ENCODE results near the gene PAX2. TPM values are rescaled to one million over a fixed set of nuclear protein-coding genes. Genes with fewer than 3 reads are reported as not detected.

PAX2 gene
- total RNA-seq, 1 experiment from 2014 or later, result not detected

DNA sequence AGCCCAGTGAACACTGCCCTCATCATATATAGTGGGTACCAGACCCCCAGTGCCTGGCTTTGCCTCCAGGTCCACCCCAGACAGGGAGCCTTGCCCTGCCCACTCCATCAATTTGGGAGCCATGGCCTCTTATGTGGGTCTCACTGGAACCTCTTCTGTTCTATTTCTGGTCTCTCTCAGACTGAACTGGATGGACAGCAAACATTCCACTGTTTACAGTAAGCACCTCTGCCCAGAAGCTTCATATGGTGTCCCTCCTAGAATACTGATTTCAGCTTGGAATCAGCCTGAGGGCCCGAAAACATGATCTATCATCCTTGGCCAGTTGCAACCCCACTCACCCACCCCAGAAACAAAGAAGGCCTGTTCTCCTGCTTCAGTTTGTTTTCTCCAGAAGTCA, 86.4 kb downstream of the PAX2 start:
- H3K4me3 Mint-ChIP-seq, result no peak overlapping the region
- H4K5ac ChIP-seq (ENCODE audit: insufficient read length, low read depth, low read length), result no peak overlapping the region
- no CpG with 5 or more reads among the region's 1 CpG for WGBS (ENCODE audit: extremely low coverage, insufficient read length, low lambda C conversion rate)
- H3K27me3 Mint-ChIP-seq (ENCODE audit: low read depth), result no peaks in the 10 kb centered on the region
- H2BK20ac ChIP-seq (ENCODE audit: low read depth, low read length, poor library complexity, severe bottlenecking), result no peak overlapping the region
- no peak overlapping the region for H4K8ac ChIP-seq (replicated peaks; ENCODE audit: insufficient read length, low read depth, low read length)
- no peaks in the 10 kb centered on the region for H3K79me2 ChIP-seq (ENCODE audit: insufficient read depth, low read length)
- peaks cover 76% of the 10 kb centered on the region for H3K27me3 ChIP-seq (ENCODE audit: insufficient read depth, low read length)
- H3T11ph ChIP-seq (ENCODE audit: low read length), result no peak overlapping the region
- H3K4me1 ChIP-seq (ENCODE audit: insufficient read depth, low read length), result no peaks in the 10 kb centered on the region
- H3K9me3 Mint-ChIP-seq, result peaks cover 0 to 4% of the 10 kb centered on the region in 2 experiments; a peak in 2 of 5 replicates
- no peak overlapping the region for H2BK120ac ChIP-seq (ENCODE audit: low read depth, low read length, poor library complexity, severe bottlenecking)
- H3K27ac ChIP-seq (ENCODE audit: insufficient read length, low read depth, low read length), result no peak overlapping the region
- no peak overlapping the region for H3K9ac ChIP-seq (ENCODE audit: extremely low read depth, insufficient read length, low read length)
- no peak overlapping the region for H2AFZ ChIP-seq (ENCODE audit: low read length)
- H3K14ac ChIP-seq (ENCODE audit: insufficient read depth, low read length), result no peak overlapping the region
- no peak overlapping the region for H3K23ac ChIP-seq (ENCODE audit: insufficient read length, low read depth, low read length)
- H3K4me2 ChIP-seq (ENCODE audit: insufficient read depth, insufficient read length, low read length), result no peak overlapping the region
- TF ChIP-seq, protein P1, sequence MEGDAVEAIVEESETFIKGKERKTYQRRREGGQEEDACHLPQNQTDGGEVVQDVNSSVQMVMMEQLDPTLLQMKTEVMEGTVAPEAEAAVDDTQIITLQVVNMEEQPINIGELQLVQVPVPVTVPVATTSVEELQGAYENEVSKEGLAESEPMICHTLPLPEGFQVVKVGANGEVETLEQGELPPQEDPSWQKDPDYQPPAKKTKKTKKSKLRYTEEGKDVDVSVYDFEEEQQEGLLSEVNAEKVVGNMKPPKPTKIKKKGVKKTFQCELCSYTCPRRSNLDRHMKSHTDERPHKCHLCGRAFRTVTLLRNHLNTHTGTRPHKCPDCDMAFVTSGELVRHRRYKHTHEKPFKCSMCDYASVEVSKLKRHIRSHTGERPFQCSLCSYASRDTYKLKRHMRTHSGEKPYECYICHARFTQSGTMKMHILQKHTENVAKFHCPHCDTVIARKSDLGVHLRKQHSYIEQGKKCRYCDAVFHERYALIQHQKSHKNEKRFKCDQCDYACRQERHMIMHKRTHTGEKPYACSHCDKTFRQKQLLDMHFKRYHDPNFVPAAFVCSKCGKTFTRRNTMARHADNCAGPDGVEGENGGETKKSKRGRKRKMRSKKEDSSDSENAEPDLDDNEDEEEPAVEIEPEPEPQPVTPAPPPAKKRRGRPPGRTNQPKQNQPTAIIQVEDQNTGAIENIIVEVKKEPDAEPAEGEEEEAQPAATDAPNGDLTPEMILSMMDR (conservative IDR thresholded peaks at IDR 0.05), result no peak
- peaks cover 16% of the 10 kb centered on the region for H3K23me2 ChIP-seq (ENCODE audit: insufficient read length, low read depth, low read length, poor library complexity, severe bottlenecking)
- H3K79me1 ChIP-seq (ENCODE audit: insufficient read depth, low read depth, low read length, poor library complexity, severe bottlenecking), result no peaks in the 10 kb centered on the region
- no peak for DNase-seq
- H3K18ac ChIP-seq (ENCODE audit: insufficient read length, low read depth, low read length), result no peak overlapping the region
- H4K91ac ChIP-seq (ENCODE audit: insufficient read length, low read depth, low read length), result no peak overlapping the region
- H3K56ac ChIP-seq (ENCODE audit: insufficient read length, low read depth, low read length), result no peak overlapping the region
- no peak overlapping the region for H3K4ac ChIP-seq (ENCODE audit: low read depth, low read length)
- H3K9me3 ChIP-seq (ENCODE audit: control insufficient read depth, low read depth, low read length), result no peaks in the 10 kb centered on the region
- no peak overlapping the region for H3K27ac Mint-ChIP-seq
- peaks cover 2% of the 10 kb centered on the region for H4K20me1 ChIP-seq (ENCODE audit: control insufficient read depth, insufficient read depth, insufficient read length)
- H2AK5ac ChIP-seq (ENCODE audit: insufficient read length, low read length), result no peak overlapping the region
- no peak overlapping the region for H2BK5ac ChIP-seq (ENCODE audit: insufficient read length, low read length)
- no peaks in the 10 kb centered on the region; a peak in 2 of 7 replicates for H3K36me3 Mint-ChIP-seq (ENCODE audit: insufficient read depth in 1 of 3, low read depth in 3 of 3)
- no peak overlapping the region for H2BK12ac ChIP-seq (ENCODE audit: insufficient read length, low read depth, low read length)
- H3K4me1 Mint-ChIP-seq, result peaks cover 24 to 27% of the 10 kb centered on the region in 2 experiments
- H2BK15ac ChIP-seq (ENCODE audit: low read depth, low read length), result no peak overlapping the region
